Panc1 (cell line): Measurements from ENCODE around the gene ZNF710. TPM values are rescaled to one million over a fixed set of nuclear protein-coding genes. Genes with fewer than 3 reads are reported as not detected.
A peak's percentile ranks its signal among the peaks of the same experiment; 100 is the strongest.

Source experiments
- ATAC-seq: fragments of 200-7000 bp; cut with Tn5 transposase; 2 replicates; pipeline ENCODE4 v1.9.1; 2020; ENCODE audit warnings: mild to moderate bottlenecking, moderate library complexity
- BruUV-seq: library from RNA; stranded (reverse); fragments of 400-500 nt; replicated peaks from 2 replicates; lab custom pipeline; 2021; lab: Mats Ljungman, UMichigan
- CTCF ChIA-PET: fragments of 300-600 bp; sonication (Branson Sonifier 250); formaldehyde crosslinking; loops from one replicate; lab custom pipeline; 2022; ENCODE audit warnings: antibody characterized with exemption; lab: Charles Lee
- POLR2A ChIA-PET: fragments of 300-600 bp; sonication (Branson Sonifier 250); formaldehyde crosslinking; loops from one replicate; lab custom pipeline; 2022; ENCODE audit warnings: antibody characterized with exemption; lab: Charles Lee
- DNase-seq: peaks from one replicate; pipeline ENCODE4 v3.0.0-alpha.2; 2010; ENCODE audit warnings: low read depth, low spot score
- H3K27ac ChIP-seq: 2 replicates; pipeline ENCODE4 v1.5.1; 2011; ENCODE audit warnings: mild to moderate bottlenecking, low read length, inconsistent platforms
- H3K27me3 ChIP-seq: fragments of 200-500 bp; sonication (Bioruptor generic); 2 replicates; pipeline ENCODE4 v1.6.0; 2014; ENCODE audit warnings: low read length, inconsistent platforms; ENCODE audit not compliant: control insufficient read depth, insufficient read depth
- H3K36me3 ChIP-seq: fragments of 200-500 bp; sonication (Bioruptor generic); 2 replicates; pipeline ENCODE4 v1.5.1; 2014; ENCODE audit warnings: inconsistent platforms, mild to moderate bottlenecking, low read length, moderate library complexity; ENCODE audit not compliant: control insufficient read depth, insufficient read depth
- H3K4me1 ChIP-seq: 2 replicates; pipeline ENCODE4 v1.5.1; 2011; ENCODE audit warnings: inconsistent platforms, mild to moderate bottlenecking, low read length, moderate library complexity; ENCODE audit not compliant: control insufficient read depth, insufficient read depth
- H3K4me3 ChIP-seq, 2 experiments: 2 replicates each; pipeline ENCODE4 v1.5.1; 2011 to 2012; ENCODE audit warnings: low read depth in 2 of 2, low read length in 2 of 2, mild to moderate bottlenecking in 2 of 2, inconsistent platforms in 1 of 2, moderate library complexity in 1 of 2
- H3K9me3 ChIP-seq: fragments of 200-500 bp; sonication (Bioruptor generic); 2 replicates; pipeline ENCODE4 v1.5.1; 2014; ENCODE audit warnings: low read depth, mild to moderate bottlenecking, inconsistent platforms, low read length, moderate library complexity; ENCODE audit not compliant: control insufficient read depth, insufficient read depth
- POLR2AphosphoS5 ChIP-seq: IDR thresholded peaks from 2 replicates; pipeline ENCODE4 v1.6.1; 2012; ENCODE audit warnings: mild to moderate bottlenecking, low read depth, low read length, moderate library complexity
- SIN3A ChIP-seq: IDR thresholded peaks from 2 replicates; pipeline ENCODE4 v1.6.1; 2012; ENCODE audit warnings: low read depth, mild to moderate bottlenecking, low read length, moderate library complexity, borderline replicate concordance; ENCODE audit not compliant: insufficient read depth
- TCF7L2 ChIP-seq: IDR thresholded peaks from 2 replicates; pipeline ENCODE4 v1.6.1; 2011; ENCODE audit warnings: mild to moderate bottlenecking, low read depth, low read length, inconsistent platforms
- in situ Hi-C: cut with HindIII; loops from 2 replicates; pipeline ENCODE4 v1.10.0; 2016; ENCODE audit warnings: low sequenced_read_pairs, low pct_unique_long_range_greater_than_20kb
- intact Hi-C: fragments of 100-400 bp; cut with micrococcal nuclease; formaldehyde crosslinking; loops from one replicate; pipeline ENCODE4 v1.10.0; 2022; ENCODE audit not compliant: unreplicated experiment
- total RNA-seq: library from RNA; stranded (reverse); gene quantifications from one replicate; pipeline ENCODE4 v1.2.1, GENCODE V29; 2021; ENCODE audit not compliant: unreplicated experiment
- TF ChIP-seq, protein P1 (sequence below): fragments of 450-650 bp; IDR thresholded peaks from 2 replicates; pipeline ENCODE4 v1.5.1; 2017; ENCODE audit warnings: mild to moderate bottlenecking
- TF ChIP-seq, protein P2 (sequence below), 2 experiments: IDR thresholded peaks; 2 replicates each; pipeline ENCODE4 v1.6.1; 2011 to 2012; ENCODE audit warnings: low read depth in 2 of 2, control low read depth in 1 of 2, low read length in 1 of 2, mild to moderate bottlenecking in 1 of 2, moderate library complexity in 1 of 2; ENCODE audit not compliant: insufficient read depth in 1 of 2

ZNF710 gene
- total RNA-seq, 1 experiment from 2014 or later, result 15.8 TPM

DNA sequence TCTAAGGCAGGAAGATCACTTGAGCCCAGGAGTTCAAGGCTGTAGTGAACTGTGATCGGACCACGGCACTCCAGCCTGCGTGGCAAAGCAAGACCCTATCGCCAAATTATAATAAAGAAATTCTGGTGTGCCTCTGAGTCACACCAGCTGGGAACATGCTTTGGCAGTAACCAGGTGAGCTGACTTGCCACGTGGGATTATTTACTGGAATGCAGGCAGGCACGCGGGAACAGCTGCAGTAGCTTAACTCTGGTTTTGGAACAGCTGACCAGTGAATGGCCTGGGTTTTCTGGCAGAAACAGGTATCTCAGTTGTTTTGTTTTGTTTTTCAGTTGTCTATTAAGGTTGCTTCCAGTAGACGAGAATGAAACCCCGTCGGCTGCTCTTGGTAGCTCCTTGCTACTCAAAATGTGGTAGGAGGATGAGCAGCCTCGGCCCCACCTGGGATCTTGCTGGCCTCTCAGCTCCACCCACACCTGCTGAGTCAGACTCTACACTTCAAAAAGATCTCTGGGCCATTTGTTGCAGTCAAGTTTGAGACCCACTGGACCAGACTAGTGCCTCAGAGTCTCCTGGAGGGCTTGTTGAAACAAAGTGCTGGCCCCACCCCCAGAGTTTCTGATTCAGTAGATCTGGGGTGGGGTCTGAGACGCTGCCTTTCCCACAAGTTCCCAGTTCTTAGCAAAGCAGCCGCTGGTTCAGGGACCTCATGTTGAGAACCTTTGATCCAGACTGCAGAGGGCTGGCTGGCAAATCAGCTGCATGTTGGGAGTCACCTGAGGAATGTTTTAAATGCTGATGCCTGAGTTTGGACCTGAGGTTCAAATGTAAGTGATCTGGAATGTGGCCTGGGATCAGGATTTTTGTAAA lies 74.5 kb downstream of the ZNF710 start:
- no peak for ATAC-seq
- CTCF ChIA-PET, result interaction anchor here (0.6 to 0.8 kb wide), 2 partner anchors 113 to 201 kb away, joined by 3 to 7 read pairs; no protein-coding TSS in a partner anchor
- TF ChIP-seq SIN3A (no peak), TCF7L2 (no peak), POLR2AphosphoS5 (no peak)
- TF ChIP-seq, protein P1, sequence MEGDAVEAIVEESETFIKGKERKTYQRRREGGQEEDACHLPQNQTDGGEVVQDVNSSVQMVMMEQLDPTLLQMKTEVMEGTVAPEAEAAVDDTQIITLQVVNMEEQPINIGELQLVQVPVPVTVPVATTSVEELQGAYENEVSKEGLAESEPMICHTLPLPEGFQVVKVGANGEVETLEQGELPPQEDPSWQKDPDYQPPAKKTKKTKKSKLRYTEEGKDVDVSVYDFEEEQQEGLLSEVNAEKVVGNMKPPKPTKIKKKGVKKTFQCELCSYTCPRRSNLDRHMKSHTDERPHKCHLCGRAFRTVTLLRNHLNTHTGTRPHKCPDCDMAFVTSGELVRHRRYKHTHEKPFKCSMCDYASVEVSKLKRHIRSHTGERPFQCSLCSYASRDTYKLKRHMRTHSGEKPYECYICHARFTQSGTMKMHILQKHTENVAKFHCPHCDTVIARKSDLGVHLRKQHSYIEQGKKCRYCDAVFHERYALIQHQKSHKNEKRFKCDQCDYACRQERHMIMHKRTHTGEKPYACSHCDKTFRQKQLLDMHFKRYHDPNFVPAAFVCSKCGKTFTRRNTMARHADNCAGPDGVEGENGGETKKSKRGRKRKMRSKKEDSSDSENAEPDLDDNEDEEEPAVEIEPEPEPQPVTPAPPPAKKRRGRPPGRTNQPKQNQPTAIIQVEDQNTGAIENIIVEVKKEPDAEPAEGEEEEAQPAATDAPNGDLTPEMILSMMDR, result no peak
- TF ChIP-seq, protein P2, sequence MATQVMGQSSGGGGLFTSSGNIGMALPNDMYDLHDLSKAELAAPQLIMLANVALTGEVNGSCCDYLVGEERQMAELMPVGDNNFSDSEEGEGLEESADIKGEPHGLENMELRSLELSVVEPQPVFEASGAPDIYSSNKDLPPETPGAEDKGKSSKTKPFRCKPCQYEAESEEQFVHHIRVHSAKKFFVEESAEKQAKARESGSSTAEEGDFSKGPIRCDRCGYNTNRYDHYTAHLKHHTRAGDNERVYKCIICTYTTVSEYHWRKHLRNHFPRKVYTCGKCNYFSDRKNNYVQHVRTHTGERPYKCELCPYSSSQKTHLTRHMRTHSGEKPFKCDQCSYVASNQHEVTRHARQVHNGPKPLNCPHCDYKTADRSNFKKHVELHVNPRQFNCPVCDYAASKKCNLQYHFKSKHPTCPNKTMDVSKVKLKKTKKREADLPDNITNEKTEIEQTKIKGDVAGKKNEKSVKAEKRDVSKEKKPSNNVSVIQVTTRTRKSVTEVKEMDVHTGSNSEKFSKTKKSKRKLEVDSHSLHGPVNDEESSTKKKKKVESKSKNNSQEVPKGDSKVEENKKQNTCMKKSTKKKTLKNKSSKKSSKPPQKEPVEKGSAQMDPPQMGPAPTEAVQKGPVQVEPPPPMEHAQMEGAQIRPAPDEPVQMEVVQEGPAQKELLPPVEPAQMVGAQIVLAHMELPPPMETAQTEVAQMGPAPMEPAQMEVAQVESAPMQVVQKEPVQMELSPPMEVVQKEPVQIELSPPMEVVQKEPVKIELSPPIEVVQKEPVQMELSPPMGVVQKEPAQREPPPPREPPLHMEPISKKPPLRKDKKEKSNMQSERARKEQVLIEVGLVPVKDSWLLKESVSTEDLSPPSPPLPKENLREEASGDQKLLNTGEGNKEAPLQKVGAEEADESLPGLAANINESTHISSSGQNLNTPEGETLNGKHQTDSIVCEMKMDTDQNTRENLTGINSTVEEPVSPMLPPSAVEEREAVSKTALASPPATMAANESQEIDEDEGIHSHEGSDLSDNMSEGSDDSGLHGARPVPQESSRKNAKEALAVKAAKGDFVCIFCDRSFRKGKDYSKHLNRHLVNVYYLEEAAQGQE (IDR thresholded peaks at IDR 0.05; ENCODE audit: insufficient read depth in 1 of 2, low read depth in 2 of 2, low read length in 1 of 2), result no peak
- intact Hi-C loops, result loop anchor here (10.0 kb wide), 1 partner anchor 331 kb away; no protein-coding TSS in a partner anchor
- POLR2A ChIA-PET, result no interaction called here
- Histone ChIP-seq H3K9me3 (no peaks in the 10 kb centered on the region), H3K4me1 (no peaks in the 10 kb centered on the region), H3K27me3 (no peaks in the 10 kb centered on the region), H3K27ac (no peak overlapping the region), H3K4me3 (no peak overlapping the region), H3K36me3 (no peaks in the 10 kb centered on the region)
- in situ Hi-C loops, result no loop called here
- BruUV-seq, result no TSS peak
- no peak for DNase-seq

DNA sequence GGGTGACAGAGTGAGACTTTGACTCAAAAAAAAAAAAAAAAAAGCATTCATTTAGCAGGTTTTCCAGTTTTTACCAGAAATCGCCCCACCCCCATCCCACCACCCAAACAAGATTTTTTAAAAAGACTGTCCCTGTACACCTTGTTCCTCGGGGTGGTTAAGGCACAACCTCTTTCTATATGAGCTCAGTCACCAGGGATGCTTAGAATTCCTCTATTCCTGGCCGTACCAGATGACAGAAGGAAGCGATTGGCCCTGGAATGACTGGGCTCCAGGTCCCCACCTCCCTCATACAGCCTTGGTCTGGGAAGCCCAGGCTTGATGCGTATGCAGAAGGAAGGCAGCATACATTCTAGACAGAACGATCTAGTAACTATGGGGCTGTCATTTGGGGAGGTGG lies 75.6 kb downstream of the ZNF710 start:
- Histone ChIP-seq H3K9me3 (no peaks in the 10 kb centered on the region), H3K4me1 (no peaks in the 10 kb centered on the region), H3K4me3 (no peak overlapping the region), H3K36me3 (no peaks in the 10 kb centered on the region), H3K27me3 (no peaks in the 10 kb centered on the region), H3K27ac (no peak overlapping the region)
- ChIA-PET CTCF (interaction anchor here (0.8 kb wide), 1 partner anchor 202 kb away, joined by 3 read pairs; no protein-coding TSS in a partner anchor), POLR2A (no interaction called here)
- intact Hi-C loops, result loop anchor here (10.0 kb wide), 1 partner anchor 332 kb away; no protein-coding TSS in a partner anchor
- BruUV-seq, result TSS peak; percentile 75
- ATAC-seq (no peak), DNase-seq (no peak)
- in situ Hi-C loops, result no loop called here
- TF ChIP-seq, protein P2 (IDR thresholded peaks at IDR 0.05; ENCODE audit: insufficient read depth in 1 of 2, low read depth in 2 of 2, low read length in 1 of 2), result no peak
- no peak for TF ChIP-seq TCF7L2
- no peak for TF ChIP-seq SIN3A
- no peak for TF ChIP-seq POLR2AphosphoS5
- TF ChIP-seq, protein P1, result no peak
